Measurements from ENCODE around the gene CBFA2T2.
A peak's percentile ranks its signal among the peaks of the same experiment; 100 is the strongest.
"Not testable (repeated sequence)": the region's sequence is repeated elsewhere in the genome, so short reads cannot be mapped to it uniquely, and the experiment has no call there.

CBFA2T2 gene

DNA sequence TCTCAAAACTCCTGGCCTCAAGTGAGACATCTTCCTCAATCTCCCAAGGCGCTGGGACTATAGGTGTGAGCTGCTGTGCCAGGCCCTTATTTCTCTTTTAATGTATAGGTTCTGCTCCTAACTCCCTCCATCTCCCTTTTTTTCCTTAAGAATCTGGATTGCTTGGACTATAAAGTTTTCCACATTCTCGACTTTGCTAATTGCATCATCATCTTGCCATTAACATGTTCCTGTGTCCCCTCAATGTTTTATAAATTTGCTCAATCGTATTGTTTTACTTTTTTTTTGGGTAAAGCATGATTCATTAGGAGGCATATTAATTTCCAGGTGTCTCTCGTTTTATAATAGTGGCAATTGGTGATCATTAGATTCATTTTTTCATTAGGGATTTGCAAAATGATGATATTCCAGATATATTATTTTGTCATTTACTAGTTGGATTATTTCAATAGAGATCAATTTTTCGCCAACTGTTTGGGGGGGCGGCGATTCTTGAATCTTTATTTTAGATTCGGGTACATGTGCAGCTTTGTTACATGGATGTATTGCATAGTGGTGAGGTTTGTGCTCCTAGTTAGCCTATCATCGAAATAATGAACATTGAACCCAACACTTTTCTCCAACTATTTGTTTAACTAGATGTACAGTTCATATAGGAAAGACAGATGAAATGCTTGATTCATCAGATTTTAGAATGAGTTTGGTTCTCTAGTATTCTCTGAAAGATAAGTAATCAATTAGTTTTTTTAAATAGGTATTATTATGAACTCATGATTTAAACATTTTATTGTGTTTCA, 68.7 kb downstream of the CBFA2T2 start:
- peaks cover 43% of the 10 kb centered on the region for H3K36me3 Mint-ChIP-seq (ENCODE audit: low read depth)
- no peak overlapping the region for H3K4me3 Mint-ChIP-seq
- no peak for DNase-seq
- H3K27ac Mint-ChIP-seq, result peak overlapping the region; percentile 4
- H3K27me3 Mint-ChIP-seq (ENCODE audit: low read depth, poor library complexity), result peaks cover 6% of the 10 kb centered on the region
- H3K4me1 Mint-ChIP-seq, result peaks cover 44% of the 10 kb centered on the region
- TF ChIP-seq, protein P1, sequence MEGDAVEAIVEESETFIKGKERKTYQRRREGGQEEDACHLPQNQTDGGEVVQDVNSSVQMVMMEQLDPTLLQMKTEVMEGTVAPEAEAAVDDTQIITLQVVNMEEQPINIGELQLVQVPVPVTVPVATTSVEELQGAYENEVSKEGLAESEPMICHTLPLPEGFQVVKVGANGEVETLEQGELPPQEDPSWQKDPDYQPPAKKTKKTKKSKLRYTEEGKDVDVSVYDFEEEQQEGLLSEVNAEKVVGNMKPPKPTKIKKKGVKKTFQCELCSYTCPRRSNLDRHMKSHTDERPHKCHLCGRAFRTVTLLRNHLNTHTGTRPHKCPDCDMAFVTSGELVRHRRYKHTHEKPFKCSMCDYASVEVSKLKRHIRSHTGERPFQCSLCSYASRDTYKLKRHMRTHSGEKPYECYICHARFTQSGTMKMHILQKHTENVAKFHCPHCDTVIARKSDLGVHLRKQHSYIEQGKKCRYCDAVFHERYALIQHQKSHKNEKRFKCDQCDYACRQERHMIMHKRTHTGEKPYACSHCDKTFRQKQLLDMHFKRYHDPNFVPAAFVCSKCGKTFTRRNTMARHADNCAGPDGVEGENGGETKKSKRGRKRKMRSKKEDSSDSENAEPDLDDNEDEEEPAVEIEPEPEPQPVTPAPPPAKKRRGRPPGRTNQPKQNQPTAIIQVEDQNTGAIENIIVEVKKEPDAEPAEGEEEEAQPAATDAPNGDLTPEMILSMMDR (IDR thresholded peaks at IDR 0.05), result no peak
- peaks cover 7% of the 10 kb centered on the region for H3K9me3 Mint-ChIP-seq

DNA sequence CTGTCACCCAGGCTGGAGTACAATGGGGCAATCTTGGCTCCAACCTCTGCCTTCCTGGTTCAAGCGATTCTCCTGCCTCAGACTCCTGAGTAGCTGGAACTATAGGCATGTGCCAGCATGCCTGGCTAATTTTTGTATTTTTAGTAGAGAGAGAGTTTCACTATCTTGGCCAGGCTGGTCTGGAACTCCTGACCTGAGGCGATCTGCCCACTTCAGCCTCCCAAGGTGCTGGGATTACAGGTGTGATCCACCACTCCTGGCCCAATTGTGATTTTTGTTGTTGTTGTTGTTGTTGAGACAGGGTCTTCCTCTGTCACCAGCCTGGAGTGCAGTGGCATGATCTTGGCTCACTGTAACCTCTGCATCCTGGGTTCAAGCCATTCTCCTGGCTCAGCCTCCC, 69.3 kb downstream of the CBFA2T2 start:
- peaks cover 39% of the 10 kb centered on the region for H3K36me3 Mint-ChIP-seq (ENCODE audit: low read depth)
- no peak overlapping the region for H3K4me3 Mint-ChIP-seq
- no peak overlapping the region for H3K27ac Mint-ChIP-seq
- TF ChIP-seq, protein P1 (IDR thresholded peaks at IDR 0.05), result no peak
- DNase-seq, result no peak
- H3K4me1 Mint-ChIP-seq, result peaks cover 37% of the 10 kb centered on the region
- H3K27me3 Mint-ChIP-seq (ENCODE audit: low read depth, poor library complexity), result peaks cover 6% of the 10 kb centered on the region
- H3K9me3 Mint-ChIP-seq, result peaks cover 6% of the 10 kb centered on the region

DNA sequence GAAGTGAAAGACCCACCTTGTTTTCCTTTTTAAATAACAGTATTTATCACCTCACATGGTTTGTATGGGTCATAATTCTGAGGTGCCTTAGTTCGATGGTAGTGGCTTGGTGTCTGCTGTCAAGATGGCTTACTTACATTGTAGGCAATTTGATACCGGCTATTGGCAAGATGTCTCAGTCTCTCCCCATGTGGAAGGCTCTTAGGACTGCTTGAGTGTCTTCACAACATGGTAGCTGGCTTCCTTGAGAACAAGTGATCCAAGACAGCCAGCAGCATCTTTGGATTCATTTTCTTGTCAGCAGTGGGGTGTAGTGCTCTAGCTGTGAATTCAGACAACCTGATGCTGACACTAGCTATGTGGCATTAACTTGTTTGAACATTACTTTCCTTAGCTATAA, 70.1 kb downstream of the CBFA2T2 start:
- TF ChIP-seq, protein P1 (IDR thresholded peaks at IDR 0.05), result no peak
- peaks cover 6% of the 10 kb centered on the region for H3K9me3 Mint-ChIP-seq
- H3K36me3 Mint-ChIP-seq (ENCODE audit: low read depth), result peaks cover 39% of the 10 kb centered on the region
- H3K27me3 Mint-ChIP-seq (ENCODE audit: low read depth, poor library complexity), result peaks cover 2% of the 10 kb centered on the region
- DNase-seq, result no peak
- H3K4me1 Mint-ChIP-seq, result peaks cover 29% of the 10 kb centered on the region
- no peak overlapping the region for H3K27ac Mint-ChIP-seq
- no peak overlapping the region for H3K4me3 Mint-ChIP-seq

DNA sequence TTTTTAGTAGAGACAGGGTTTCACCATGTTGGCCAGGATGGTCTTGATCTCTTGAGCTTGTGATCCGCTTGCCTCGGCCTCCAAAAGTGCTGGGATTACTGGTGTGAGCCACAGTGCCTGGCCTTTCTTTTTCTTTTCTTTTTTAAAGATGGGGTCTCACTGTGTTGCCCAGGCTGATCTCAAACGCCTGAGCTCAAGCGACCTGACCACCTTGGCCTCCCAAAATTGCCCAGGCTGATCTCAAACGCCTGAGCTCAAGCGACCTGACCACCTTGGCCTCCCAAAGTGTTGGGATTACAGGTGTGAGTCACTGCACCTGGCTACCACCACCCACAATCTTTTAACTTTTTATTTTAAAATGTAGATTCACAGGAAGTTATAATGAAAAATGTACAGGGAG, 71.2 kb downstream of the CBFA2T2 start:
- DNase-seq; H3K27ac Mint-ChIP-seq; H3K4me3 Mint-ChIP-seq; H3K9me3 Mint-ChIP-seq; H3K27me3 Mint-ChIP-seq (ENCODE audit: low read depth, poor library complexity): not testable (repeated sequence)
- Mint-ChIP-seq H3K36me3 (ENCODE audit: low read depth) (peaks cover 36% of the 10 kb centered on the region), H3K4me1 (peaks cover 19% of the 10 kb centered on the region)

DNA sequence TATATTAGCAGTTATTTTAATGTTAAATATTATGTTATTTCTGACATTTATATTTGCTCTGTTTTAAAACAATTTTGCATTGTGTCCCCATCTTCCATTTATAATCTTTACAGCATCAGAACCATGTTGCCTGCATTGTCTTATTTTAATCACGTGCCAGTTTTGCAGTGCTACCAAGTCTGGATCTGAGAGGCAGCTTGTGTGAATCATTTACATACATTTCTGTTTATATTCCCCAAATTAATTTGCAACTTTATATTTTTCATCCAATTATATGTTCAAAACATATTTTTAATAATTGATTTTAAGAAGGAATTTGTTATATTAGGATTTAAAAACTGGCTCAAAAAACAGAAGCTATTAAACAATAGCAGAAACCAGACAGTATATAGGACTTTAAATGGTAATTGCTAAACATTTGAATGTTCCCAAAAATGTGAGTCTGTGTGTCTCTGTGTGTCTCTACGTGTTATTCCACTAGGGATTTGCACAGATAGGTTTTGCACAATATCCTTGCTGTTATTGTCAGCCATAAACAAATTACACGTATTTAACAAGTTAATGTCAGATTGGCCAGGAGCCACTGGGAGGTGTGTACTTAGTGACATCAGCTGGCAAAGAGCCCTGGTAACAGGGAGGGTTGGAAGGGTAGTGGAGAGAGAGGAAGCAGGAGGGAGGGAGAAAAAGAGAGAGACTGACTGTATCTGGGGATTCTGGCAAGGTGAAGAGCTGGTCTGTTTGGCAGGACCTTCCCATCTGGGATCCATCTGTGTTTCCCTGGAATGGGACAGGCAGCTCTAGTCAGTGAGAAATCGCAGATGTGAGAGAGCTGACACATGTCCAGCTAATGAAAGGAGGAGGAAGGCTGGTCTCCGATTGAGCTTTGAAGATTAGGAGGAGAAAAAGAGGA, 72.1 kb downstream of the CBFA2T2 start:
- H3K4me1 Mint-ChIP-seq, result peaks cover 16% of the 10 kb centered on the region
- TF ChIP-seq, protein P1 (IDR thresholded peaks at IDR 0.05), result no peak
- H3K4me3 Mint-ChIP-seq, result peak overlapping the region; percentile 9
- H3K27me3 Mint-ChIP-seq (ENCODE audit: low read depth, poor library complexity), result peaks cover 2% of the 10 kb centered on the region
- no peak for DNase-seq
- peaks cover 27% of the 10 kb centered on the region for H3K36me3 Mint-ChIP-seq (ENCODE audit: low read depth)
- H3K27ac Mint-ChIP-seq, result peak overlapping the region; percentile 52
- H3K9me3 Mint-ChIP-seq, result peaks cover 6% of the 10 kb centered on the region

DNA sequence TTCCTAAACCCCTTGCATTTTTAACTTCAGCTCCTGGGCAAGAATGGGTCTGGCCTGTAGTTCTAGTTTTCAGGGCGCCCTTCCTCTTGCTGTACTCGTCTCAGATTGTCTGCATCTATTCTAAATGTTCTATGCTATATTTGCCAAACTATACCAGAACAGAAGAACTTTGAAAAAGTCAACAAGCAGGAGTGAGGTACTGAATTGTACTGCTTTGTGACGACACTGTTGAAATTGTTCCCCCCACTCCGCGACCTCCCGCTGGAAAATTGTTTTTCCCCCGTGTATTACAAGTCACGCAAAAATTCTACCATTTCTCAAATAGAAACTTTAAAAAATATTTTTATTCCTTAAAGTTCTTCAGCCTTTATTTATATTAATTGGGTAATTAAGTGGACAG, 73.9 kb downstream of the CBFA2T2 start:
- Mint-ChIP-seq H3K4me1 (peaks cover 28% of the 10 kb centered on the region), H3K36me3 (ENCODE audit: low read depth) (peaks cover 10% of the 10 kb centered on the region), H3K27me3 (ENCODE audit: low read depth, poor library complexity) (peaks cover 6% of the 10 kb centered on the region), H3K9me3 (no peaks in the 10 kb centered on the region), H3K27ac (no peak overlapping the region), H3K4me3 (no peak overlapping the region)
- TF ChIP-seq, protein P1 (IDR thresholded peaks at IDR 0.05), result no peak
- no peak for DNase-seq
